ENCODE measurements around the gene BANF1. TPM values are rescaled to one million over a fixed set of nuclear protein-coding genes. Genes with fewer than 3 reads are reported as not detected.

Gene BANF1
- total and polyA plus RNA-seq, 3 donors from 2014 or later, result 105 to 193 (median 133) TPM

DNA sequence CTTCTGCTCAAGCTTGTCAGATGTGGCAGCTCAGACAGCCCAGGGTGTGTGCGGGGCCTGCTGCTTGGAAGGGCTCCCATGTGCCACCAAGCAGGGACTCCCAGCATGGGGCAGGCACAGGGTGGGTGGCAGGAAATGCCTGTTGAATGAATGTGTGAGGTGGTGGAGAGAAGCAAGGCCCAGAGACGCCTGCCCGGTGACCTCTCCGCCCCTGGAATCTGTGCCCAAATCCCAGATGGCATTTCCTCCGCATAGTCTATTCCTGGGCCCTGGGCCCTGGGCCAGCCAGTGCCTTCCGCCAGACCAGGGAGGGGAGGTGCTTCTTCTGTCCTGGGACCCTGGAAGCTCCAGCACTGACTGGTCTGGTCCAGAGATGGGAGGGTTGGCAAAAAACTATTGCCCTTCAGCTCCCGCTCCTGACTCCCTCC, 13.2 kb downstream of the BANF1 start:
- WGBS, 2 donors, result 78% methylated on average over 7 of the region's 7 CpGs; no CpG with 5 or more reads in 1 of the 2 donors

DNA sequence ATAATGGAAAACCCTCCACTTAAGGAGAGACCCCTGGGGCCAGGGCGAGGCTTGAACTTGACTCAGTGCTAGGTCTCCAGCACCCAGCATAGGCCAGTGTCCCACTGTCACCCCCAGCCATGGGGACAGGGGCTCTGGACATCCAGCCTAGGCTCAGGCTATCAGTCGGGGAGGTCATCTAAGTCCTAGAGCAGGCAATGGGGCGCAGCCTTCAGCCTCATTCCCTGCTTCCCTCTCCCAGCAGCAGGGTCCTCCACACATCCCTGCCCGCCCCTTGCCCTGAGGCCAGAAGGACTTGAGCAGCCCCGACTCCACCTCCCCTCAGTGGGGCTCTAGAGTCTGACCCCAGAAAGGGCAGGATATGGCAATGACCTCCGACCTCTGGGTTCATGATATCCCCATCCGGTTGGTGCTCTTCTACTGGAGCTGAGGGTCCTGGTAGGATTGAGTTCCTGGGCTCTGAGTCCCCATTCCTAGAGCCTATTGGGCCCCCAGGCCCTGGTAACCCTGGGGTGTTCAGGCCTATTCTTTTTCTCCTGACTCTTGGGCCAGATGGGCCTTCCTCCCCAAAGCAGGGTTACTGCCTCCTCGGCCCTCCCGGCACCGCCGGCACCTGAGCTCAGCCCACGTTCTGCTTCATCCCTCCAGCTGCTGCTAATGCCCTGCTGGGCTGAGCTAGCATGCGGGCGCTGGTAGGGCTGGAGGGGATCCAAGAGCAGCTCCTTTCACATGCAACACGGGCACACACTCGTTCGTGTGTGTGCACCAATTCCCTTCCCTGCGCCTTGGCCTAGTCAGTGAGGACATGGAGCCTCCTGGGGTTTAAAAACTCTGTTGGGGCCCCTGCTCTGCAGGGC, 13.9 kb downstream of the BANF1 start:
- DNase-seq, result no peak
- Histone ChIP-seq H3K27ac (no peak overlapping the region), H3K36me3 (ENCODE audit: low read depth, missing control alignments) (no peaks in the 10 kb centered on the region), H3K9me3 (no peaks in the 10 kb centered on the region), H3K27me3 (no peaks in the 10 kb centered on the region), H3K4me1 (peaks cover 3% of the 10 kb centered on the region), H3K4me3 (no peak overlapping the region)
- 87 to 91% methylated on average over 10 to 18 of the region's 18 CpGs for WGBS, 2 donors
- TF ChIP-seq, protein P1, sequence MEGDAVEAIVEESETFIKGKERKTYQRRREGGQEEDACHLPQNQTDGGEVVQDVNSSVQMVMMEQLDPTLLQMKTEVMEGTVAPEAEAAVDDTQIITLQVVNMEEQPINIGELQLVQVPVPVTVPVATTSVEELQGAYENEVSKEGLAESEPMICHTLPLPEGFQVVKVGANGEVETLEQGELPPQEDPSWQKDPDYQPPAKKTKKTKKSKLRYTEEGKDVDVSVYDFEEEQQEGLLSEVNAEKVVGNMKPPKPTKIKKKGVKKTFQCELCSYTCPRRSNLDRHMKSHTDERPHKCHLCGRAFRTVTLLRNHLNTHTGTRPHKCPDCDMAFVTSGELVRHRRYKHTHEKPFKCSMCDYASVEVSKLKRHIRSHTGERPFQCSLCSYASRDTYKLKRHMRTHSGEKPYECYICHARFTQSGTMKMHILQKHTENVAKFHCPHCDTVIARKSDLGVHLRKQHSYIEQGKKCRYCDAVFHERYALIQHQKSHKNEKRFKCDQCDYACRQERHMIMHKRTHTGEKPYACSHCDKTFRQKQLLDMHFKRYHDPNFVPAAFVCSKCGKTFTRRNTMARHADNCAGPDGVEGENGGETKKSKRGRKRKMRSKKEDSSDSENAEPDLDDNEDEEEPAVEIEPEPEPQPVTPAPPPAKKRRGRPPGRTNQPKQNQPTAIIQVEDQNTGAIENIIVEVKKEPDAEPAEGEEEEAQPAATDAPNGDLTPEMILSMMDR (IDR thresholded peaks at IDR 0.05), result no peak
- intact Hi-C loops (cut with DNase I; ENCODE audit: low total_unique reads), result no loop called here

More for the DNA sequence above, 13.2 kb downstream of the BANF1 start:
- no peaks in the 10 kb centered on the region for H3K27me3 ChIP-seq
- H3K4me1 ChIP-seq, result peaks cover 3% of the 10 kb centered on the region
- H3K36me3 ChIP-seq (ENCODE audit: low read depth, missing control alignments), result no peaks in the 10 kb centered on the region
- H3K9me3 ChIP-seq, result no peaks in the 10 kb centered on the region
- intact Hi-C loops (cut with DNase I; ENCODE audit: low total_unique reads), result no loop called here
- TF ChIP-seq, protein P1 (IDR thresholded peaks at IDR 0.05), result no peak
- TF ChIP-seq POLR2A (IDR thresholded peaks at IDR 0.05), result no peak
- H3K4me3 ChIP-seq, result no peak overlapping the region
- H3K27ac ChIP-seq, result no peak overlapping the region
- DNase-seq, result no peak

DNA sequence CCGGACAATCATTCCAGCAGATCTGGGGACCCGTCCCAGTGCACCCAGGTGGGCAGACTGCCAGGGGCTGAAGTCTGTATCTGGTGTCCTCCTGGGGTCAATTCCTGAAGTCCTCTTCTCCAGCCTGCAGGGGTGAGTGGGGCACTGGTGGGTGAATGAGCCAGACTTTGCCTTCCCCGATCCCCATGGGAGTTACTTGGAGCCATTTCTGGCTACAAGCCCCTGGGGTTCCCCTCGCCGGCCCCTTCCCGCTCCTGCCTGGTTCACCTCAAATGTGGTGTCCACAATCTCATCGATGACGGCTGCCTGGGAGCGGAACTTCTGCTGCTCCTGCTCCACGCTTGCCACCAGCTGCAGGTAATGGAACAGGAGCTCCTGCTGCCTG, 14.5 kb downstream of the BANF1 start:
- intact Hi-C loops (cut with DNase I; ENCODE audit: low total_unique reads), result no loop called here
- DNase-seq, result no peak
- Histone ChIP-seq H3K36me3 (ENCODE audit: low read depth, missing control alignments) (no peaks in the 10 kb centered on the region), H3K9me3 (no peaks in the 10 kb centered on the region), H3K27ac (no peak overlapping the region), H3K4me1 (no peaks in the 10 kb centered on the region), H3K27me3 (no peaks in the 10 kb centered on the region), H3K4me3 (no peak overlapping the region)
- 83 to 89% methylated on average over 1 to 9 of the region's 10 CpGs for WGBS, 2 donors
- no peak for TF ChIP-seq POLR2A (IDR thresholded peaks at IDR 0.05)
- TF ChIP-seq, protein P1 (IDR thresholded peaks at IDR 0.05), result no peak

DNA sequence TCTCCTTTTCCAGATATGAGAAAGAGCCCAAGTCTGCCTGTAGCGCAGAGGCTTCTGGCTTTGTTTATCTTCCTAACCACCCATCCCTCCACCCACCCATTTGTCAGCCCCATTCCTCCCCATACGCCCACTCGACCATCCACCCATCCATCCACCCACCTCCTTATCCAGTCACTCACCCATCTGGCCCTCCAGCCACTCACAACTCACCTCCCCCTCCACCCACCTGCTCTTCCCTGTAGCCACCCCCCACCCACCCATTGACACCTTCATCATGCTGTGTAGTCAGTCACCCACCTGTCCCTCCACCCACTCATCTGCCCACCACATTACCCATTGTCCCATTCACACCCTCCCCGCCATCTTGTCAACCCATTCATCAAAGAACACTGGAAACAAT, 15.0 kb downstream of the BANF1 start:
- Histone ChIP-seq H3K27ac (no peak overlapping the region), H3K9me3 (no peaks in the 10 kb centered on the region), H3K4me3 (no peak overlapping the region), H3K4me1 (peaks cover 1% of the 10 kb centered on the region), H3K36me3 (ENCODE audit: low read depth, missing control alignments) (no peaks in the 10 kb centered on the region), H3K27me3 (no peaks in the 10 kb centered on the region)
- DNase-seq, result no peak
- intact Hi-C loops (cut with DNase I; ENCODE audit: low total_unique reads), result no loop called here
- TF ChIP-seq POLR2A (IDR thresholded peaks at IDR 0.05), result no peak
- TF ChIP-seq, protein P1 (IDR thresholded peaks at IDR 0.05), result no peak
- 72 to 81% methylated on average over 4 of the region's 4 CpGs for WGBS, 2 donors

DNA sequence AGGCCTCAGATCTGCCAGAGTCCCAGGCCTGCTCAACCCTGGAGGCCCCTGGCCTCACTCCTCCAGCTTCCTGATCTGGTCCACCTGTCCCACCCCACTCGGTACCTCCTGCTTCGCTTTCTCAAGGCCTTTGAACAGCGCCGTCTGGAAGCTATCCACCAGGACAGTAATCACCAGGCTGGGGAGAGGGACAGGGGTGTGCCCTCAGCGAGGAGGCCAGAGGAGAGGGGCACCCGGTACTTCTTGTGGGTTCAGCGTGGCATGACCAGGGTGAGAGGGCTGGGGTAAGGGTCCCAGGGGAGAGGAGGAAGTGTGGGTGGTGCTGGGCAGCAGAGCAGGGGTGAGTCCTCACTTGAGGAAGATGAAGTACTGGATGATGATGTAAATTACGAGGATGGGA, 17.9 kb downstream of the BANF1 start:
- no peak for DNase-seq
- H3K4me1 ChIP-seq, result peaks cover 6% of the 10 kb centered on the region
- intact Hi-C loops (cut with DNase I; ENCODE audit: low total_unique reads), result no loop called here
- H3K27ac ChIP-seq, result no peak overlapping the region
- TF ChIP-seq, protein P1 (IDR thresholded peaks at IDR 0.05), result no peak
- no peak for TF ChIP-seq POLR2A (IDR thresholded peaks at IDR 0.05)
- no peaks in the 10 kb centered on the region for H3K9me3 ChIP-seq
- no peaks in the 10 kb centered on the region for H3K36me3 ChIP-seq (ENCODE audit: low read depth, missing control alignments)
- H3K27me3 ChIP-seq, result no peaks in the 10 kb centered on the region
- H3K4me3 ChIP-seq, result no peak overlapping the region
- WGBS, 2 donors, result 57 to 67% methylated on average over 8 of the region's 8 CpGs
